GM19351 (cell line): ENCODE measurements around the gene PEX11A.

Experiments used
- ATAC-seq: cut with Tn5 transposase; IDR thresholded peaks from one replicate; pipeline ENCODE4 v1.9.1; 2021; ENCODE audit warnings: mild to moderate bottlenecking, moderate library complexity; ENCODE audit not compliant: unreplicated experiment

PEX11A gene

GRCh38 chr15:89656116-89656815, 34.3 kb downstream of the PEX11A start:
- no peak for ATAC-seq

- ATAC-seq = no peak
Measured at GRCh38 chr15:89654847-89655805, 35.4 kb downstream of the PEX11A start, which contains the start of gene KIF7. TSS of gene KIF7 (minus strand) at chr15:89655467. CDS start at chr15:89652930, 2,537 bp downstream.

- ATAC-seq = no peak
Measured at GRCh38 chr15:89654301-89654761, 36.2 kb downstream of the PEX11A start.

- no peak for ATAC-seq
Measured at GRCh38 chr15:89653578-89653977, 37.0 kb downstream of the PEX11A start.

- ATAC-seq = no peak
Measured at GRCh38 chr15:89652666-89653065, 37.9 kb downstream of the PEX11A start.

- ATAC-seq = no peak
Measured at GRCh38 chr15:89652131-89652530, 38.4 kb downstream of the PEX11A start.

- ATAC-seq = no peak
Measured at GRCh38 chr15:89649716-89650115, 40.8 kb downstream of the PEX11A start.

GRCh38 chr15:89649013-89649625, 41.4 kb downstream of the PEX11A start:
- no peak for ATAC-seq

GRCh38 chr15:89648106-89649012, 42.2 kb downstream of the PEX11A start:
- ATAC-seq = no peak

- ATAC-seq = peak; percentile 73
Measured at GRCh38 chr15:89647191-89647851, 43.2 kb downstream of the PEX11A start.

- peak; percentile 9 for ATAC-seq
Measured at GRCh38 chr15:89646416-89647141, 44.0 kb downstream of the PEX11A start.

GRCh38 chr15:89645680-89646079, 44.9 kb downstream of the PEX11A start:
- ATAC-seq = no peak

- no peak for ATAC-seq
Measured at GRCh38 chr15:89642106-89642505, 48.4 kb downstream of the PEX11A start.

- no peak for ATAC-seq
Measured at GRCh38 chr15:89641053-89641452, 49.5 kb downstream of the PEX11A start.

- ATAC-seq = no peak
Measured at GRCh38 chr15:89640245-89640644, 50.3 kb downstream of the PEX11A start.

GRCh38 chr15:89633585-89633984, 57.0 kb downstream of the PEX11A start:
- ATAC-seq = no peak

- no peak for ATAC-seq
Measured at GRCh38 chr15:89632563-89633430, 57.8 kb downstream of the PEX11A start.

GRCh38 chr15:89631902-89632264, 58.7 kb downstream of the PEX11A start:
- ATAC-seq = no peak
